T-helper 1 cell (primary cell): ENCODE results near the gene STARD3.
"Not testable (repeated sequence)": the region's sequence is repeated elsewhere in the genome, so short reads cannot be mapped to it uniquely, and the experiment has no call there.

Experiments used
- DNase-seq, 5 donors: peaks; one replicate each; pipeline ENCODE4 v3.0.0-alpha.2; 2012 to 2020
- total RNA-seq, 4 donors: gene quantifications; one replicate each; lab custom pipeline; 2026; lab: John Stamatoyannopoulos, UW

Gene STARD3
- total RNA-seq: 65.8 to 77.9 (median 72.9) reads per million in 4 donors

- peak; percentile 85 to 93 (median 87) for DNase-seq
Observed at GRCh38 chr17:39636927-39637736, at the start of gene STARD3. Gene STARD3, plus strand, starts transcription at chr17:39637144. Its CDS starts 16,388 bp downstream, at chr17:39653532.

DNA sequence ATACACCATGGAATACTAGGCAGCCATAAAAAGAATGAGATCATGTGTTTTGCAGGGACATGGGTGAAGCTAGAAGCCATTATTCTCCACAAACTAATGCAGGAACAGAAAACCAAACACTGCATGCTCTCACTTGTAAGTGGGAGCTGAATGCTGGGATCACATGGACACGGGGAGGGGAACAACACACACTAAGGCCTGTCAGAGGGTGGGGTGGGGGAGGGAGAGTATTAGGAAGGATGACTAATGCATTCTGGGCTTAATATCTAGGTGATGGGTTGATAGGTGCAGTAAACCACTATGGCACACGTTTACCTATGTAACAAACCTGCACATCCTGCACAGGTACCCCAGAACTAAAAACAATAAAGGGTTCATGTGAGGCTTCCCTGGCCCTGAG lies 46.8 kb upstream of the STARD3 start:
- not testable (repeated sequence) for DNase-seq

DNA sequence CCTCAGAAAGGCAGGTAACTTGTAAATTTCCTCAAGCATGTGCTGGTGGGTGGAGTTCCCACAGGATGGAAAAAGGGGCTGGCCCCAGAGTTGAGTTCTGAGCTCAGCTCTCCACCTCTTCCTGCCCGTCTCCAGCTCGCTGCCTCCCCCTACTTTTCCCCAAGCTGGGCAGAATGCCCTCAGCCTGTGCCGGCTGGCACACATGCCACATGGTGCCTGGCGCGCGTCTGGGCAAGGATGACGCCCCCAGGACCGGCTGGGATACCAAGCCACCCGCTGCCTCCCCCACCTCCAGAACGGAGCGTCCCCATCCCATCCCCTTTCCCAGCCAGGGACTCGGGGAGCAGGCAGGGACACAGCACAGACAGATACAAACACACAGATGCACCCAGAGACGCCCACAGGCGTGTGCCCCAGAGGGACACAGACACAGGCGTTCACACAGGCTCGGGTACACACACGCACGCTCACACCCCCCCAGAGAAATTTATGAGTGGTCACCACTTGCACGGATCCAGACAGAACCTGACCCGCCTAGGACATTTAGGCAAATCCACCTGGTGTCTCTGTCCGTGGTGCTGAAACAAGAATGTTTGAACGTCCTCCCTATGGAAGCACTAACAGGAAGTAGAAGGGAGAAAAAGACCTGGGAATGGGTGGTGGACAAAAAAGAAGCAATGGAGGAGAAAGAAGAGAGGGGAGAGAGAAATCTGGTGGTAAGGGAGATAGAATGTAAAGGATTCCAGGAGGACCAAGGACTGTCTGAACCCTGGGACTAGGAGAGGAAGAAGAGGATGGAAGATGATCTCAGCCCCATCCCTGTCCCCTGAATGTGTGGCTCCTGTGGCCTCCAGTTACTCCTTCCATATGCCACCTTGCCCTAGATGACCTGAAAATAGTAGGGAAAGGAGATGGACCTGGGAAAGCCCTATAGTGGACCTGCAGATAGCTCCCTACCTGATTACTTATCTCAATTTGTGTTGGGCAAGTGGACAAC lies 44.7 kb upstream of the STARD3 start:
- DNase-seq: peak in 1 of 5 donors; percentile 33

DNA sequence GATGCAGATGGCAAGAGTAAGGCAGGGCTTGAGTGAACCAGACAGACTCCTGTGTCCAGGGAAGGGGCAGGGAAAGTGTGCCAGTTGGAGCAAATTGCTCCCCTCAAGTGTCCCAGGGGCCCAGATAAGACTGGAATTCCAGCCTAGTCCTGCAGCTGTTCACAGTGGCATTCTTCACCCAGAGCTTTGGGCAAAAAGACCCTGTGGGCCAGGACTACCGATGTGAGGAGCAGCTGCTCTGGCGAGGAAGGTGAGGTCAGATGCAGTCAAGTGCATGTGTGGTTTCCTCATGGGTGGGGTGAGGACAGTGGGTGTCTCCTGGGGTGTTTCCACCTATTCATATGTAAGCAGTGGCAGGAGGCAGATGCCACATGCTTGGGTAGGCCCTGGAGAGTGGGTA lies 43.6 kb upstream of the STARD3 start:
- DNase-seq: no peak

DNA sequence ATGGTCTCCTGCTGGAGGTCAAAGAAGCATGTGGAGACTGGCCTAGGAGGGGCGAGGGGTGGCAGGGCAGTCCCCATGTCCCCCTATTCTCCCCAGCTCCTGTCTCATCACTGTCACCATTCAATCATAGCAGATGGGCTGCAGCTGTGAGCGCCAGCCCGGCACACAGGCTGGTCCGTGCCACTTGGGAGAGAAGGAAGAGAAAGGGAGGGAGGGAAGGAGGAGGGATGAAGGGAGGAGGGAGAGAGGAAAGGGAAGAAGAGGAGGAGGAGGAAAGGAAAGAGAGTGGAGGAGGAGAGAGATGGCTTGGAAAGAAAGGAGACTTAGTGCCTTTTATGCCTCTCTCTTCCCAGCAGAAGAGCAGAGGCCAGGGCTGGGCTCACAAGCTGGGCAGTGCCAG lies 41.6 kb upstream of the STARD3 start:
- DNase-seq: no peak

- DNase-seq: no peak
Observed at GRCh38 chr17:39595928-39596510, 40.9 kb upstream of the STARD3 start.

DNA sequence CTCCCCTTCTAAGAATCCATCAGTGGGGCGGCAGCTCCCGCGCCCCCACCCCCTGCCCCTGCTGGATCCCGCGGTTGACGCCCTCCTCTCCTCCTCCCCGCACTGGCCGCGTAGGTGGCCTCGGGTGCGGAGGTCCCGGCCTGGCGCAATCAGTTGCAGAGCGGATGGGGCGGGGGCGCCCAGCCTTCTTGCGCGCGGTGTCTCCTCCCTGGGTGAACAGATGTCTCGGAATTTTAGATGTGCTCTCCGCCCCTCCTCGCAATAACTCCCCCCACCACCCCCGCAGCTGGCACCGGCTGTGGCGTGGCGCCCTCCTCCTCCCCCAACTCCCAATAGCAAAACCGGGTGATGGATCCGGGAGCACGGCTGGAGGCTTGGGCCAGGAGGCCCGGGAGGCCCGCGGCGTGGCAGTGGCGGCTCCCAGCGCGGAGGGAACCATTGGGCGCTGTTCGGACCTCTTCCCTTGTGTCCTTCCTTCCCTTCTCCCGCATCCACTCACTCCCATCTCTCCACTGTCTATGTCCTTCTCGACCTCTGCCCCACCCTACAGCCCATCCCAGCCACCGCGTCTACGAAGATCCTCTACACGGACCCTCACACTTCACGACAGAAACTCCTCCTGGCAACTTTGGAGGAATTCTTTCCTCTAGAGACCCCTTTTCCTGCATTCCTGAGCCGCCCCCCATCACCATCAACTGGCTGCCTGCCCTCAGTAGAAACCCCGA lies 40.2 kb upstream of the STARD3 start:
- DNase-seq: no peak

DNA sequence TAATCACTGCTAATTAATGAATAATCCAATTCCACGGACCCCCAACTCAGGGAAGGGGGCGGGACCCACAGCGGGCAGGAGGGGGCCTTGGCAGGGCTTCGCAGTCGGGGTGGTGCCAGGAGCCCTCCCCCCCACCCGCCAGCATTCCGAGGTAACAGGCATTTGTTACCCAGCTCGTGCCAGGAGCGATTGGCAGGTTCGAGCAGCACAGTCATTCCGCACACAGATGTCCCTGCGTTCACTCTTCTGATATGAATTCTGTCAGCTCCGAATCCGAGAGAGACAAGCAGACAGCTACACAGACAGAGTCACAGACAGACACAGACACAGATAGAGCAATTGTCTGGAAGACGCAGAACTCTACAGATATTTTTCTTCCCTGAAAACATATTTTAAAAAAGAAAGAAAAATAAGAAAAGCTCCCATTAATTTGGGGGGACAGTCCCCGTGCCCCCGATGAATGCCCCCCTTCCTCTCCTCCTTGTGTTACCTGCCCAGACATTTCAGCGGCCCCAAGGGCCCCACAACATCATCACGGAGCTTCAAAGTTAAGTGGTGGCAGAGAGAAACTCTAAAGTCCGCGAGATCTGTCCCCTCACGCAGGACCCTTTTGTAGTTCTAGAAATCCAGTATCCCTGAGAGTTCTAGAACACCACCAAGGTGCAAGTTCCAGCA lies 39.4 kb upstream of the STARD3 start:
- no peak for DNase-seq

GRCh38 chr17:39598047-39598481 lies 38.9 kb upstream of the STARD3 start:
- no peak for DNase-seq

DNA sequence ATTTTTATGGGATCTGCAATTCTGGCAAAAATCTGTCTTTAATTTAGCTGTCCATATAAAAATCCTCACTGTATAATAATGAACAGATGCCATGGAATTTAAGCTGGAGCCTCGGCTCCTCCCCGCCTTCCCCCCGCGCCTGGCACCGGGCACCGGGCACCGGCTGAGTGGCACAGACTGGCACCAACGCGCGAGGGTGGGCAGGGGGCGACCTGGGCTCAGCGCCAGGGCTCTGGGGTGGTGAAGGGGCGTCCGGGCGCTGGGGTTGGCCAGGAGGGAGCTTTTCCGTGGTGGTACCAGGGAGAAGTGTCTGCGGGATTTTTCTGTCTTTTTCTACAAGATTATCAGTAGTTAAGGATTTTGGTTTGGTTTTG lies 38.3 kb upstream of the STARD3 start:
- no peak for DNase-seq

GRCh38 chr17:39599004-39599664 lies 37.8 kb upstream of the STARD3 start:
- DNase-seq: no peak

DNA sequence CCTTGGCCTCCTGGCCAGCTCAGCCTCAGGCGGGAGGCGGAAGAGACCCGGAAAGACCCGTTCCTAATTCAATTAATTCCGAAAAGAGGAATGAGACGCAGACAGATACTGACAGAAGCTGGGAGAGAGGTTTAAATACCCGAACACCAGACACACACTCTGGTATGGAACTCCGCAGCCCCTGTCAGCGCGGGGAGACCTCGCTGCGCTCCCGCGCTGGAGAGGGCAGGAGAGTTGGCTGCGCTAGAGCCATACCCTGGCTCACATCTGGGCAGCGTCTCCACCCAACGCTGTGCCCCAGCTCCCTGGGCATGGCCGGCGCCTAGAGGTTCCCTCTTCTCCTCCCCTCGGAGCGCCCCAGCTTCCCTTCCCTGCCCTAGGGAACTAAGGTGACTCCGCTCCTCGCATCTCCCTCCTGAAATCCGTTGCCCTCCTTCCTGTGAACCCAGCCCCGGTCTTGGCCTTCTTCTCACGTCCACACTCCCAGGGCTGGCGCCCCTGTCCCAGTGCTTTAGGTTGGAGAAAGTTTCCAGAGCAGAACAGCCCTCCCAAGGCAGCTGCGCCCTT lies 37.2 kb upstream of the STARD3 start:
- DNase-seq: no peak

GRCh38 chr17:39600288-39600996 lies 36.5 kb upstream of the STARD3 start:
- DNase-seq: no peak

DNA sequence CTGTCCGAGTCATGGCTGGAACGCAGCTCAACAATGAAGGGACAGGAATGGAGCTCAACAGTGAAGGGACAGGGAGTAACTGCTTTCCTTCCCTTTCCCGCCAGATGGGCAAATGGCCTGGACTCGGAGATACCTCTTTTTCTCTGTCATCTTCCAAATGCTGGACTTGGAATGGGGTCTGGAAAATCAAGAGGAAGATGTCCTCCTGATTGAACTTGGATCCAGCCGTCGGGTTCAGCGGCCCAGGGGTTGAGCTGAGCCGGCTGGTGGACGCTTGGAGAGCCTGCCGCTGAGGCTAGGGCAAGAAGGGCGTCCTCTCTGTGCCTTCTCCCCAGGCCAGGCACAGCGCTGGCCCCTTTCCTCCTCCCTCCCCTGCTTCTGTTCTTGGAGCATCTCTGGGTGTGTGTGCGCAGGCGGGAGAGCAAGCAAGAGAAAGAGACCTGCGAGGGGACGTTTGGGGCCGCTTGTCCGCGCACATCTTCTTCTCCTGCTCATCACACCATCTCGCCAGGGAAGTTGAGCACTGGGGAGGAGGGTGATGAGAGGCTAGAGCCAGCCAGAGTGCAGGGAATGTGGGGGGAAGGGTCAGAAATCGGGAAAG lies 35.8 kb upstream of the STARD3 start:
- DNase-seq: no peak

DNA sequence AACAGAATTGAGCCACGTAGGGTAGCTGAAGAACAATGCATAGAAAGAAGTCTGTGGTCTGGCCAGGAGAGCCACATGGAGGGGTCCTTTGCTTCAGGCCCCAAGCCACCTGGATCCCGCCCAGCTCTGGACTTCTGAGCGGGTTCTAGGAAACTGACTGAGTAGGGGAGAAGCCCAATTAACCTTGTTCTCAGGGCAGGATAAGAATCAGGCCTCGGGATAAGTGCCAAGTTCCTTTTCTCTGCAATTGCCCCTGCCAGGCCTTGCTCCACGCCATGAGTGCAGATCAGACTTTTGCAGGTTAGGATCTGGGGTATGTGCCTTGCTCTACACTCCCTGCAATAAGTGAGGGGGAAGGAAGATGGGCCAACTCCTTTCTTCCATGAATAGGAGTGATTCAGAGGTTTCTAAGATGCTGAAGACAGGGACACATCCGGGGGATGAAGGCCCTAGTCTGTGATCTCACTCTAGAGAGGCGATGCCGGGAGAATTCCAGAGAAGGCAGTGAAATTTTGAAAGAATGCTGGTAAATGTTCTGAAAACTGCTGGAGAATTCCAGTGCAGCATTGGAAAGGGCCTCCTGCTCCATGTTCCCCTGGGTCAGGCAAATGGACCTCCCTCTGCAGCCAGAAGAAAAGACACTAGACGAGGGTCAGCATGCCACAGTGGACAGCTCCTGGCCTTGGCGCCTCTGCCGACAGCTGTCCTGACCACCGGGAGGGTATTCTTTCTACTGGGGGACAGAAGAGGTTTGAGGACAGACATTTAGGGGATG lies 35.0 kb upstream of the STARD3 start:
- no peak for DNase-seq

DNA sequence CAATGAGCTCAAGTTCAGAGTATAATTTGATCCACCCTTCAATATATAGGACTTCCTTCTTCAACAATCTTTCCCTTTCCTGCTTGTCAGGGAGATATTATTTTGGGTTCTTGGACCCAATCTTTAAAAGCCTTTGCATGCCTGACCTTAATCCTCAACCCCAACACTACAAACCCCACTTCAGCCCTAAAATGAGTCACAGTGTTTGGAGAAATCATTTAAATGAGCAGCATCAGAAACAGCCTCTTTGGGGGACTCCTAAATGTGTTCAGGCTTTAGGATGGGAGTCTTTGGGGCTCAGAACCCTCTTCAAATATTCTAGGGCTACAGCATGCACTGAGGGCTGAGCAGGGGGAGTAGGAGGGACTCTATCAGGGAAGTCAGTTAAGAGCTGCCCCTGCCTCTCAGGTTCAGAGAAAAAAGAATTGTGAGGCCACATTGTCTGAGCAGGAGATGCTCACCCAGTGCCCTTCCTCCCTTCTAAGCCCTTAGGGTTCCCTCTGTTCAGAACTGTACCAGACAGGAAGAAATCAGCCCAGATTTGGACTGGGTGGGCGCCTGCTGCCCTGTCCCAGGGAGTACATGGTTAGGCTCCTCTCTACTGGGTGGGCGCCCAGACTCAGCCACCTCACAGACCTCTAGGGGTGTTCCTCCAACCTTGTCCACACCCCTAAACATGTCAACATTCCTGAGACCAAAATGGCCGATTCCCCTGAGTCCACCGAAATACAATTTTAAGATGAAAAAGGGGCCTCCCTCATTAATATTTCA lies 34.2 kb upstream of the STARD3 start:
- DNase-seq: no peak

DNA sequence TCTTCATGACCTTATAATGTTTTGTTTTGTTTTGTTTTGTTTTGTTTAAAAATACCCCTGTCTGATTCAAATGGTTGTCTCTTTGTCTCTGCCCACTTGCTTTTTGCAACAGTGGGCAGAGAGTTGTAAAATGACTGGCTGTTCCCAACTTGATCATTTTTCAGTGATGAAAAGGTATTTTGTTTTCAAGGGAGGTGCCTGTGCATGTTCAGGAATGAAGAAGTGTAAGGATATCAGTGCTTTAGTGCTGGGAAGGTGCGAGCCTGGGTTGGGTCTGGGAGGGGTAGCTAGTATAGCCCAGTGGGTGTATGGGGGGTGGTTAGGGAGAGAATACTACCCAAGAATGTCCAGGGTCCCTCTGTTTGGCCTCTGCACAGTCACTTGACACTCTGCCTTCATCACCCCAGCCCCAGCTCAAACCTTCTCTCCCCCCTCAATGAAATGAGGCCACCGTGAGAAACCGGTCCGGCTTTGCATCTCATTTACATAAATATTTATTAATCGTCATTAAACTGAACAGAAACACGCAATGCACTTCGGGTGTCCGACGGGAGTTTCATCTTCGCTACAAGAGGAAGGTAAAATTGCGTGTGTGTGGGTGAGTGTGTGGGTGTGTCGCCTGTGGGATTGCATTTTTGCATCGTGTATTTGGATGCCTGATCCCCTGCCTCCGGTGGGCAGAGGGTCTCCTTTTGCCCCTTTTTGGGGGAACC lies 33.5 kb upstream of the STARD3 start:
- no peak for DNase-seq
